Smooth muscle cell (in vitro differentiated cells): Measurements from ENCODE around the gene SS18L1. TPM values are rescaled to one million over a fixed set of nuclear protein-coding genes. Genes with fewer than 3 reads are reported as not detected.

Source experiments
- DNase-seq: peaks from one replicate; lab custom pipeline; 2025; ENCODE audit not compliant: unreplicated experiment; lab: John Stamatoyannopoulos, UW
- H2AFZ ChIP-seq: fragments of 200-600 bp; sonication (generic); 2 replicates; pipeline ENCODE4 v1.6.0; 2016; ENCODE audit warnings: antibody characterized with exemption, low read depth, mild to moderate bottlenecking
- H3F3A ChIP-seq: fragments of 200-600 bp; sonication (generic); 2 replicates; pipeline ENCODE4 v1.6.0; 2017; ENCODE audit warnings: antibody characterized with exemption, low read depth
- H3K27ac ChIP-seq: fragments of 200-600 bp; sonication (generic); 2 replicates; pipeline ENCODE4 v1.5.1; 2016; ENCODE audit warnings: low read depth, mild to moderate bottlenecking
- H3K27me3 ChIP-seq: fragments of 200-600 bp; sonication (generic); 2 replicates; pipeline ENCODE4 v1.6.1; 2016; ENCODE audit warnings: low read depth, mild to moderate bottlenecking
- H3K36me3 ChIP-seq: fragments of 200-600 bp; sonication (generic); 2 replicates; pipeline ENCODE4 v1.5.1; 2016; ENCODE audit warnings: low read depth
- H3K4me1 ChIP-seq: fragments of 200-600 bp; sonication (generic); 2 replicates; pipeline ENCODE4 v1.5.1; 2016; ENCODE audit warnings: low read depth
- H3K4me2 ChIP-seq: fragments of 200-600 bp; sonication (generic); 2 replicates; pipeline ENCODE4 v1.6.0; 2016; ENCODE audit warnings: mild to moderate bottlenecking
- H3K4me3 ChIP-seq: fragments of 200-600 bp; sonication (generic); 2 replicates; pipeline ENCODE4 v1.5.1; 2016; ENCODE audit warnings: mild to moderate bottlenecking
- H3K79me2 ChIP-seq: fragments of 200-600 bp; sonication (generic); 2 replicates; pipeline ENCODE4 v1.6.0; 2016; ENCODE audit warnings: low read depth, mild to moderate bottlenecking
- H3K9ac ChIP-seq: fragments of 200-600 bp; sonication (generic); 2 replicates; pipeline ENCODE4 v1.6.0; 2016; ENCODE audit warnings: low read depth
- H3K9me3 ChIP-seq: fragments of 200-600 bp; sonication (generic); replicated peaks from 2 replicates; pipeline ENCODE4 v1.5.1; 2016; ENCODE audit warnings: low read depth
- H4K20me1 ChIP-seq: fragments of 200-600 bp; sonication (generic); 2 replicates; pipeline ENCODE4 v1.6.0; 2016; ENCODE audit warnings: low read depth
- CTCF ChIP-seq: fragments of 200-600 bp; sonication (generic); IDR thresholded peaks from 2 replicates; pipeline ENCODE4 v1.5.1; 2017; ENCODE audit warnings: borderline replicate concordance, mild to moderate bottlenecking, antibody characterized with exemption; ENCODE audit not compliant: insufficient read depth, poor library complexity, severe bottlenecking
- WGBS: methylation state at CpG from one replicate; pipeline ENCODE4 v1.1.7; 2016; ENCODE audit warnings: low lambda C conversion rate; 5-methylcytosine and 5-hydroxymethylcytosine counted together
- polyA plus RNA-seq: library from polyadenylated mRNA; unstranded; fragments of >200 nt; fragmentation: Nextera tagmentation; extraction: Ambion mirVana; gene quantifications from 2 replicates; pipeline ENCODE4 v1.2.1, GENCODE V29; 2016
- total RNA-seq: library from RNA; depleted of rRNA; stranded (reverse); fragments of >200 nt; gene quantifications from 2 replicates; pipeline ENCODE4 v1.2.3, GENCODE V29; 2014

Gene SS18L1
- total and polyA plus RNA-seq, 2 experiments from 2014 or later: 2.3 to 10.1 TPM

GRCh38 chr20:62192635-62193034 lies 49.1 kb downstream of the SS18L1 start:
- Histone ChIP-seq H3K79me2 (peaks cover 46% of the 10 kb centered on the region), H4K20me1 (peaks cover 79% of the 10 kb centered on the region), H3K4me1 (no peaks in the 10 kb centered on the region), H2AFZ (no peak overlapping the region), H3K9me3 (no peaks in the 10 kb centered on the region), H3K9ac (no peak overlapping the region), H3K4me2 (no peak overlapping the region), H3K4me3 (no peak overlapping the region), H3K36me3 (no peaks in the 10 kb centered on the region), H3F3A (no peaks in the 10 kb centered on the region), H3K27me3 (no peaks in the 10 kb centered on the region), H3K27ac (no peak overlapping the region)
- WGBS: 96% methylated on average over 10 of the region's 10 CpGs
- no peak for TF ChIP-seq CTCF
- no peak for DNase-seq

GRCh38 chr20:62193079-62194025 lies 49.8 kb downstream of the SS18L1 start:
- Histone ChIP-seq H3K79me2 (peaks cover 38% of the 10 kb centered on the region), H2AFZ (no peak overlapping the region), H3K9ac (no peak overlapping the region), H3K4me2 (no peak overlapping the region), H3K27me3 (no peaks in the 10 kb centered on the region), H3K9me3 (no peaks in the 10 kb centered on the region), H3K36me3 (no peaks in the 10 kb centered on the region), H3K27ac (no peak overlapping the region), H3F3A (no peaks in the 10 kb centered on the region), H4K20me1 (peaks cover 72% of the 10 kb centered on the region), H3K4me1 (no peaks in the 10 kb centered on the region), H3K4me3 (no peak overlapping the region)
- TF ChIP-seq CTCF: no peak
- no peak for DNase-seq
- 97% methylated on average over 29 of the region's 29 CpGs for WGBS

- TF ChIP-seq CTCF: no peak
- peaks cover 57% of the 10 kb centered on the region for H4K20me1 ChIP-seq
- H3F3A ChIP-seq: no peaks in the 10 kb centered on the region
- 87% methylated on average over 8 of the region's 8 CpGs for WGBS
- H3K9me3 ChIP-seq: no peaks in the 10 kb centered on the region
- no peak overlapping the region for H3K27ac ChIP-seq
- H3K27me3 ChIP-seq: no peaks in the 10 kb centered on the region
- H3K4me3 ChIP-seq: no peak overlapping the region
- H3K36me3 ChIP-seq: peaks cover 8% of the 10 kb centered on the region
- no peak overlapping the region for H3K9ac ChIP-seq
- peaks cover 22% of the 10 kb centered on the region for H3K79me2 ChIP-seq
- H2AFZ ChIP-seq: no peak overlapping the region
- no peaks in the 10 kb centered on the region for H3K4me1 ChIP-seq
- no peak for DNase-seq
- no peak overlapping the region for H3K4me2 ChIP-seq
Observed at GRCh38 chr20:62195075-62195405, 51.5 kb downstream of the SS18L1 start.
